GM12878 (cell line): ENCODE data around the gene UNK. TPM values are rescaled to one million over a fixed set of nuclear protein-coding genes. Genes with fewer than 3 reads are reported as not detected.

Experiments
- ATAC-seq: fragments of 200-7000 bp; cut with Tn5 transposase; 3 replicates; pipeline ENCODE4 v1.9.1; 2020; ENCODE audit warnings: mild to moderate bottlenecking, moderate library complexity
- BruUV-seq: library from RNA; stranded (reverse); fragments of 400-500 nt; replicated peaks from 2 replicates; lab custom pipeline; 2021; lab: Mats Ljungman, UMichigan
- CTCF ChIA-PET: fragments of 300-600 bp; sonication (Branson Sonifier 250); formaldehyde crosslinking; extraction: SDS; loops from one replicate; lab custom pipeline; 2021; ENCODE audit warnings: inconsistent platforms; lab: Yijun Ruan, JAX
- POLR2A ChIA-PET: fragments of 350-600 bp; formaldehyde crosslinking; extraction: SDS; loops from one replicate; lab custom pipeline; 2021; ENCODE audit warnings: inconsistent platforms; lab: Charles Lee
- RAD21 ChIA-PET: fragments of 300-600 bp; sonication (Branson Sonifier 250); formaldehyde crosslinking; loops from one replicate; lab custom pipeline; 2023; ENCODE audit warnings: antibody characterized with exemption; ENCODE audit not compliant: unreplicated experiment; lab: Charles Lee
- SMC1A ChIA-PET: fragments of 300-600 bp; sonication (Branson Sonifier 250); formaldehyde crosslinking; loops from one replicate; lab custom pipeline; 2023; ENCODE audit not compliant: unreplicated experiment, uncharacterized antibody; lab: Charles Lee
- DNase-seq: peaks from one replicate; pipeline ENCODE4 v3.0.0-alpha.2; 2011; ENCODE audit warnings: low read depth, low spot score
- FAIRE-seq: peaks from 3 replicates; lab custom pipeline; 2011; peaks lifted over from hg19 to GRCh38; lab: Jason Lieb, UNC
- H2AFZ ChIP-seq: 2 replicates; pipeline ENCODE4 v1.6.0; 2011; ENCODE audit warnings: low read depth, low read length, control low read depth; ENCODE audit not compliant: control insufficient read depth
- H3K27ac ChIP-seq: 2 replicates; pipeline ENCODE4 v1.5.1; 2011; ENCODE audit warnings: control low read depth; ENCODE audit not compliant: control insufficient read depth, insufficient read depth
- H3K27me3 ChIP-seq, 2 experiments: replicated peaks in 1 of 2; 2 replicates each; pipeline versions ENCODE4 v1.6.0 to v1.6.1; 2011; ENCODE audit warnings: low read length in 1 of 2; ENCODE audit not compliant: control insufficient read depth in 2 of 2, insufficient read depth in 2 of 2
- H3K36me3 ChIP-seq, 2 experiments: 2 replicates each; pipeline ENCODE4 v1.5.1; 2011; ENCODE audit warnings: low read length in 1 of 2; ENCODE audit not compliant: control insufficient read depth in 2 of 2, insufficient read depth in 2 of 2
- H3K4me1 ChIP-seq: 2 replicates; pipeline ENCODE4 v1.6.1; 2011; ENCODE audit warnings: mild to moderate bottlenecking, low read length, moderate library complexity, mixed read lengths; ENCODE audit not compliant: control insufficient read depth, insufficient read depth
- H3K4me2 ChIP-seq: 2 replicates; pipeline ENCODE4 v1.6.0; 2011; ENCODE audit warnings: control low read depth; ENCODE audit not compliant: control insufficient read depth, insufficient read depth
- H3K4me3 ChIP-seq: fragments of 200-600 bp; sonication (generic); 2 replicates; pipeline ENCODE4 v1.5.1; 2016
- H3K79me2 ChIP-seq: 2 replicates; pipeline ENCODE4 v1.6.0; 2011; ENCODE audit warnings: low read length; ENCODE audit not compliant: control insufficient read depth, insufficient read depth
- H3K9ac ChIP-seq: 2 replicates; pipeline ENCODE4 v1.8.0; 2011; ENCODE audit warnings: low read length, control low read depth, mixed read lengths; ENCODE audit not compliant: control insufficient read depth, insufficient read depth
- H3K9me3 ChIP-seq: replicated peaks from 3 replicates; pipeline ENCODE4 v1.5.1; 2011; ENCODE audit warnings: mild to moderate bottlenecking, low read length; ENCODE audit not compliant: control insufficient read depth, insufficient read depth
- H4K20me1 ChIP-seq: 2 replicates; pipeline ENCODE4 v1.6.0; 2011; ENCODE audit not compliant: control insufficient read depth, insufficient read depth
- BCL11A ChIP-seq: IDR thresholded peaks from 2 replicates; pipeline ENCODE4 v1.6.1; 2011; ENCODE audit warnings: low read depth, low read length
- EZH2 ChIP-seq: IDR thresholded peaks from 2 replicates; pipeline ENCODE4 v1.6.1; 2012; ENCODE audit warnings: low read depth, mild to moderate bottlenecking, control low read depth, inconsistent platforms, low read length, borderline replicate concordance; ENCODE audit not compliant: control insufficient read depth
- KAT2A ChIP-seq: conservative IDR thresholded peaks from 2 replicates; pipeline ENCODE4 v1.6.1; 2011; ENCODE audit warnings: low read depth, low read length; ENCODE audit not compliant: control insufficient read depth
- MEF2B ChIP-seq: fragments of 450-650 bp; IDR thresholded peaks from 2 replicates; pipeline ENCODE4 v1.6.1; 2018; ENCODE audit warnings: mild to moderate bottlenecking, moderate library complexity; ENCODE audit not compliant: partially characterized antibody, poor library complexity, severe bottlenecking
- NRF1 ChIP-seq: conservative IDR thresholded peaks from 2 replicates; pipeline ENCODE4 v1.6.1; 2011; ENCODE audit warnings: mild to moderate bottlenecking, low read depth, low read length, improper control_type of control experiment
- PAX8 ChIP-seq: fragments of 450-650 bp; IDR thresholded peaks from 2 replicates; pipeline ENCODE4 v1.6.1; 2017; ENCODE audit warnings: mild to moderate bottlenecking, moderate library complexity
- SIN3A ChIP-seq: IDR thresholded peaks from 2 replicates; pipeline ENCODE4 v1.6.1; 2012; ENCODE audit warnings: low read depth, low read length, improper control_type of control experiment
- ZNF207 ChIP-seq: fragments of 450-650 bp; IDR thresholded peaks from 2 replicates; pipeline ENCODE4 v1.6.1; 2014; ENCODE audit warnings: antibody characterized with exemption, mild to moderate bottlenecking, borderline replicate concordance
- ZNF24 ChIP-seq: fragments of 450-650 bp; IDR thresholded peaks from 2 replicates; pipeline ENCODE4 v1.6.1; 2017; ENCODE audit warnings: antibody characterized with exemption, mild to moderate bottlenecking
- ZNF274 ChIP-seq: IDR thresholded peaks from one replicate; pipeline ENCODE4 v1.8.0; 2011; ENCODE audit not compliant: insufficient read length, insufficient read depth
- ZNF384 ChIP-seq: IDR thresholded peaks from 2 replicates; pipeline ENCODE4 v1.6.1; 2012; ENCODE audit warnings: low read depth, mild to moderate bottlenecking, low read length, improper control_type of control experiment, borderline replicate concordance
- ZNF592 ChIP-seq: fragments of 450-650 bp; IDR thresholded peaks from 2 replicates; pipeline ENCODE4 v1.6.1; 2017; ENCODE audit warnings: mild to moderate bottlenecking, moderate library complexity
- WGBS: methylation state at CpG from one replicate; pipeline ENCODE4 v1.1.6; 2016; ENCODE audit warnings: low lambda C conversion rate; ENCODE audit not compliant: insufficient replicate concordance, insufficient coverage; ENCODE audit errors: missing lambda C conversion rate; 5-methylcytosine and 5-hydroxymethylcytosine counted together
- in situ Hi-C: fragments of 300-500 bp; cut with MboI; formaldehyde crosslinking; loops from 9 replicates; pipeline ENCODE4 v1.14.3; 2018; ENCODE audit warnings: mixed read lengths
- intact Hi-C: fragments of 100-400 bp; cut with micrococcal nuclease; formaldehyde crosslinking; loops from one replicate; pipeline ENCODE4 v1.14.2; 2022; ENCODE audit not compliant: unreplicated experiment
- polyA plus RNA-seq, 11 experiments: library from polyadenylated mRNA; depleted of rRNA in 4 of 11; unstranded in 6 of 11; stranded (reverse) in 5 of 11; fragments of >200 nt; fragmentation: Nextera tagmentation in 4 of 11; fragmentation: Illumina TruSeq in 1 of 11; extraction: Ambion mirVana in 4 of 11; extraction: Trizol in 1 of 11; gene quantifications; 1 replicate in 1 of 11; 2 replicates in 10 of 11; pipeline versions ENCODE4 v1.2.1 to v1.2.3, GENCODE V29; 2011 to 2016; ENCODE audit warnings: inconsistent platforms in 2 of 11, missing spikeins in 2 of 11, low read depth in 1 of 11
- total RNA-seq, 4 experiments: library from RNA; depleted of rRNA in 3 of 4; stranded (reverse); fragments of >200 nt in 3 of 4; fragmentation: Illumina TruSeq in 1 of 4; extraction: Trizol in 1 of 4; gene quantifications; 2 replicates each; pipeline versions ENCODE4 v1.2.1 to v1.2.3, GENCODE V29; 2013 to 2021
- TF ChIP-seq, protein P1 (sequence below): IDR thresholded peaks from 2 replicates; pipeline ENCODE4 v1.6.1; 2012; ENCODE audit warnings: low read length, inconsistent platforms

The UNK gene
- total and polyA plus RNA-seq, 10 of the 15 experiments (the other 5 are each of a cell fraction or from before 2014, with no cell fraction given) = 8.9 to 34.5 (median 27.3) TPM

DNA sequence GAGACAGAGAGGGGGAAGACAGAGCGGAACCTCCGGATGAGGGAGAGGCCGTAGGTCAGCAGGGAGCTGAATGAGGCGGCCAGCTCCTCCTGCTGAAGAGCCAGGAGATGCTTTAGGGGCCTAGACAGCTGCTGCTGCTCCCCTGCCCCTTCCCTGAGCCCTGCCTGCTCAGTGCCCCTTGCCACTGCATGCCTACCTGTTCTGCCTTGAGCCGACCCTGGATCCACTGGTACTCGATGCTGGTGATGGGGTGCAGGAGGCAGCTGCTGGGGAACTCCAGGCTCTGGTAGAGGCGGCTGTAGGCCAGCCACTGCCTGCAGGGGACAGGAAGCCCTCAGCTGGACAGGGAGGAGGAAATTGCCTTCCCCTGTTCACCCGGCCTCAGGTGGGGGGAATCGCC, 52.0 kb downstream of the UNK start (continued):
- no peak for TF ChIP-seq KAT2A
- TF ChIP-seq ZNF24 = no peak
- no peak for TF ChIP-seq NRF1

DNA sequence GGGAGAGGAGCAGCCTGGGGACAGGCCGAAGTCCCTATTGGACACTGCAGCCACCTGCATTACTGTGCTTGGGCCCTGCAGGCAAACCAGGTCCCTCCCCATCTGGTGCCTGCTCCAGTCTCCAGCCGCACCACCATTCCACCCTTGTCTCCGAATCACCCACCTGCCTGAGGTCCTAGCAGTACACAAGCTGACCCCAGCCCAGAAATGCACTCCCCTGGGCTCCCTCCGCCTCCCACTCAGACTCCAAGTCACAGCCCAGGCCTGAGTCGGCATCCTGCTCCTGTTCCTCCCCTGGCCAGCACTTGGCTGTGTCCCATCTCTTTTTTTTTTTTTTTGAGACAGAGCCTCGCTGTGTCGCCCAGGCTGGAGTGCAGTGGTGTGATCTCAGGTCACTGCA, 53.3 kb downstream of the UNK start:
- DNase-seq = no peak
- H3K27ac ChIP-seq = no peak overlapping the region
- BruUV-seq = no TSS peak
- ChIA-PET SMC1A (no interaction called here), POLR2A (interaction anchor here (0.6 to 0.8 kb wide), 2 partner anchors 20 to 53 kb away, joined by 3 read pairs; partner anchors contain the start of gene UNK), CTCF (no interaction called here), RAD21 (no interaction called here)
- H3K4me1 ChIP-seq = no peaks in the 10 kb centered on the region
- in situ Hi-C loops (no loop called here), intact Hi-C loops (no loop called here)
- TF ChIP-seq BCL11A = no peak
- no peak for TF ChIP-seq ZNF592
- no peak for TF ChIP-seq ZNF384
- no peak for TF ChIP-seq ZNF274
- TF ChIP-seq, protein P1, sequence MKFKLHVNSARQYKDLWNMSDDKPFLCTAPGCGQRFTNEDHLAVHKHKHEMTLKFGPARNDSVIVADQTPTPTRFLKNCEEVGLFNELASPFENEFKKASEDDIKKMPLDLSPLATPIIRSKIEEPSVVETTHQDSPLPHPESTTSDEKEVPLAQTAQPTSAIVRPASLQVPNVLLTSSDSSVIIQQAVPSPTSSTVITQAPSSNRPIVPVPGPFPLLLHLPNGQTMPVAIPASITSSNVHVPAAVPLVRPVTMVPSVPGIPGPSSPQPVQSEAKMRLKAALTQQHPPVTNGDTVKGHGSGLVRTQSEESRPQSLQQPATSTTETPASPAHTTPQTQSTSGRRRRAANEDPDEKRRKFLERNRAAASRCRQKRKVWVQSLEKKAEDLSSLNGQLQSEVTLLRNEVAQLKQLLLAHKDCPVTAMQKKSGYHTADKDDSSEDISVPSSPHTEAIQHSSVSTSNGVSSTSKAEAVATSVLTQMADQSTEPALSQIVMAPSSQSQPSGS = no peak
- no peak for TF ChIP-seq MEF2B
- TF ChIP-seq ZNF207 = no peak
- no peak for TF ChIP-seq EZH2
- no peak for TF ChIP-seq PAX8
- TF ChIP-seq SIN3A = no peak
- H3K4me3 ChIP-seq = no peak overlapping the region
- H4K20me1 ChIP-seq = no peaks in the 10 kb centered on the region
- WGBS = 89% methylated on average over 5 of the region's 7 CpGs
- no peak for FAIRE-seq
- no peaks in the 10 kb centered on the region for H3K27me3 ChIP-seq
- peaks cover 0 to 5% of the 10 kb centered on the region in 2 experiments for H3K36me3 ChIP-seq
- no peaks in the 10 kb centered on the region for H3K79me2 ChIP-seq
- H3K9ac ChIP-seq = no peak overlapping the region
- no peaks in the 10 kb centered on the region for H3K9me3 ChIP-seq
- no peak for ATAC-seq
- H2AFZ ChIP-seq = no peak overlapping the region
- H3K4me2 ChIP-seq = no peak overlapping the region
